HuH-7.5 (cell line): ENCODE data around the gene XYLT1.
"Not testable (repeated sequence)": the region's sequence is repeated elsewhere in the genome, so short reads cannot be mapped to it uniquely, and the experiment has no call there.

Experiments used
- DNase-seq: peaks from one replicate; pipeline ENCODE4 v3.0.0; 2011; ENCODE audit warnings: low spot score

XYLT1 gene

GRCh38 chr16:17308186-17308585 lies 162.6 kb downstream of the XYLT1 start:
- DNase-seq, result no peak

GRCh38 chr16:17307504-17307903 lies 163.3 kb downstream of the XYLT1 start:
- no peak for DNase-seq

GRCh38 chr16:17306745-17307144 lies 164.0 kb downstream of the XYLT1 start:
- no peak for DNase-seq

- DNase-seq, result not testable (repeated sequence)
These were observed 164.5 kb downstream of the XYLT1 start for GRCh38 chr16:17306211-17306610.

- no peak for DNase-seq
These were observed 165.1 kb downstream of the XYLT1 start for GRCh38 chr16:17305694-17306093.

- DNase-seq, result peak; percentile 20
These were observed 166.2 kb downstream of the XYLT1 start for GRCh38 chr16:17304491-17305119.

- DNase-seq, result no peak
These were observed 166.7 kb downstream of the XYLT1 start for GRCh38 chr16:17304106-17304490.

GRCh38 chr16:17303101-17303500 lies 167.7 kb downstream of the XYLT1 start:
- no peak for DNase-seq

- DNase-seq, result no peak
These were observed 168.1 kb downstream of the XYLT1 start for GRCh38 chr16:17302620-17303019.

- no peak for DNase-seq
These were observed 168.5 kb downstream of the XYLT1 start for GRCh38 chr16:17302214-17302613.

GRCh38 chr16:17301593-17302135 lies 169.1 kb downstream of the XYLT1 start:
- no peak for DNase-seq

GRCh38 chr16:17301184-17301583 lies 169.6 kb downstream of the XYLT1 start:
- no peak for DNase-seq

- no peak for DNase-seq
These were observed 171.0 kb downstream of the XYLT1 start for GRCh38 chr16:17299790-17300189.

GRCh38 chr16:17298238-17298637 lies 172.5 kb downstream of the XYLT1 start:
- no peak for DNase-seq

GRCh38 chr16:17296431-17296830 lies 174.3 kb downstream of the XYLT1 start:
- no peak for DNase-seq

- DNase-seq, result no peak
These were observed 174.8 kb downstream of the XYLT1 start for GRCh38 chr16:17295948-17296347.

GRCh38 chr16:17294856-17295255 lies 175.9 kb downstream of the XYLT1 start:
- no peak for DNase-seq

GRCh38 chr16:17293813-17294558 lies 176.8 kb downstream of the XYLT1 start:
- no peak for DNase-seq

- DNase-seq, result no peak
These were observed 179.5 kb downstream of the XYLT1 start for GRCh38 chr16:17291289-17291688.

GRCh38 chr16:17289674-17290635 lies 180.8 kb downstream of the XYLT1 start:
- DNase-seq, result no peak

GRCh38 chr16:17289050-17289449 lies 181.7 kb downstream of the XYLT1 start:
- DNase-seq, result no peak

GRCh38 chr16:17287166-17287800 lies 183.5 kb downstream of the XYLT1 start:
- no peak for DNase-seq
